Frontal cortex (tissue), 4 donors: ENCODE results near the gene CALB2. TPM values are rescaled to one million over a fixed set of nuclear protein-coding genes. Genes with fewer than 3 reads are reported as not detected.
"Not testable (repeated sequence)": the region's sequence is repeated elsewhere in the genome, so short reads cannot be mapped to it uniquely, and the experiment has no call there.

Experiments
- DNase-seq, 2 donors: peaks; one replicate each; pipeline ENCODE4 v3.0.0; 2012; ENCODE audit warnings: low spot score in 2 of 2
- FAIRE-seq: peaks from 2 replicates; lab custom pipeline; 2012; peaks lifted over from hg19 to GRCh38; lab: Jason Lieb, UNC
- total RNA-seq: library from RNA; depleted of rRNA; stranded (reverse); fragments of >200 nt; gene quantifications from one replicate; pipeline ENCODE4 v1.2.3, GENCODE V29; 2014
- donor health status: control.
- donor health status: control.
- donor health status: control.

CALB2 gene
- 19.2 TPM for total RNA-seq

GRCh38 chr16:71358464-71358998 is at the start of gene CALB2:
Gene CALB2 (plus strand): TSS chr16:71358723. CDS start chr16:71358793, 70 bp downstream.
- peak; percentile 69 to 84 for DNase-seq
- FAIRE-seq, result no peak

GRCh38 chr16:71311553-71312158 is 46.9 kb upstream of the CALB2 start:
- FAIRE-seq (no peak), DNase-seq (no peak)

GRCh38 chr16:71313591-71313990 is 44.9 kb upstream of the CALB2 start:
- not testable (repeated sequence) for DNase-seq, FAIRE-seq

DNA sequence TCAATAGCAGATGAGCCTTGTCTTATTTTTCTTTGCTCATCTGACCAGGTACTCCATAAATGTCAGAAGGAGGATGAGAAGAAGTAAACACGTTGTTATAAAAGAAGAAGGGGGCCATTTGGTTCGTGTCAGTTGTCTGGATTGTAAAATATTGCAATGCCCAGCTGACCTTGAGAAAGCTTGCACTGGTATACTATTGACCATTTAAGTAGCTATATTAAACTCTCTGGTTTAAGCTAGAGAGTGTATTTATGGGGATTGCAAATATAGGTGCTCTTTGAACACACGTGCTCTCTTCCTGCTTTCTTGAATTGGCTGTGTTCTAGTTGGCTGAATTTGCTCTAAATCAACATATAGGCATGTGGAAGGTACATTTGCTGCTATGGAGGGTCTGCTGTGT is 43.3 kb upstream of the CALB2 start:
- DNase-seq (no peak), FAIRE-seq (no peak)

DNA sequence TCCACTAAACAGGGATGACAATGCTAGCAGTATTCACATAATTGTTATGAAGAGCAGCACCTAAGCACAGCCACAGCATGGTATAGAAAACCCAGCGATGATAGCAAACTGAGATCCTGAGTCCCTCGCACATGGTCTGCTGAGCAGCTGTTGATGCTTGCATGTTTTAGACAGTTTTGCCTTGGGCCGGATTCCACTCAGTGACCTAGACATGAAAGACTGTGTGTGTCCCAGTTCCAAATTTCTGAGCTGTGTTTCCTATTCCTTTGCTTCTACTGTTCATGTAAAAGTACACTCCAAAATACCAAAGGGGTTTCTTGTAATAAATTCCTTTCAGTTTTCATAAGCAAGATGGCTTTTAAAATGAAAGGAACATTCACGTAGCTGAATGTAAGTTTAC is 38.5 kb upstream of the CALB2 start:
- no peak for FAIRE-seq
- DNase-seq, result no peak

DNA sequence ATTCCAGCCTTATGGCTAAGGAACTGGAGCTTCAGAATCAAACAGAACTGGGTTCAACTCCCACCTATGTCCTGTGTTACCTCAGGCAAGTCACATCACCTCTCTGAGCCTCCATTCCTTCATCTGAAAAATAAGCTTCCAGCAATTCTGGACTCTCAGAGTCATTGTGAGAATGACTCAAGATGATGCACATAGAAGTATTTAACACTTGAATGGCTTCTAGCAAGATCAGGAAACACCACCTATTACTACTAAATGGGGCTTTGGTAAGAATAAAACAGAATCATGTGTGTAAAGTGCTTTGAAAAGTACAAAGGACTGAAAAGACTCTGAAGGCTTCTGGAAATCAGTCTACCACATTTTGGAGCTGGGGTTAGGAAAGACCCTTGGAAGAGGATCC is 30.8 kb upstream of the CALB2 start:
- DNase-seq (no peak), FAIRE-seq (no peak)

DNA sequence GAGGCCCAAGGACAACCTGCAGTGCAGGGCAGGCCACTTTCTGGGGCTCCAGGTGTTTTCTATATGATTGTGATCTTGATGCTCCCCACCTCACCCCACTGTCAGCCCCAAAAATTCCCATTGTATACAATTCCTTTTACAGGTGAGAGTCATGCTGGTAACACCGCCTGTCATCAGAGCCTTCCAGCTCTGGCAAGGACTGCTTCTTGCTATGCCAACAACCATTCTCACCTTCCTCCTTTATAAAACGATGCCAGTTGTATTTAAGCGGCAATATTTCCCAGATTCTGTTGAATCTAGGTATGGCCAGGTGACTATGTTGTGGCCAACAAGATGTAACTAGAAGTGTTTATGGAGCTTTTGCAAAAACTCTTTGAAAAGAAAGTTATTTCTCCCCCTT is 30.4 kb upstream of the CALB2 start:
- DNase-seq (no peak), FAIRE-seq (no peak)

- no peak for FAIRE-seq
- DNase-seq, result no peak
Observed at GRCh38 chr16:71337631-71338030, 20.9 kb upstream of the CALB2 start.

- FAIRE-seq, result no peak
- no peak for DNase-seq
Observed at GRCh38 chr16:71338193-71338592, 20.3 kb upstream of the CALB2 start.

DNA sequence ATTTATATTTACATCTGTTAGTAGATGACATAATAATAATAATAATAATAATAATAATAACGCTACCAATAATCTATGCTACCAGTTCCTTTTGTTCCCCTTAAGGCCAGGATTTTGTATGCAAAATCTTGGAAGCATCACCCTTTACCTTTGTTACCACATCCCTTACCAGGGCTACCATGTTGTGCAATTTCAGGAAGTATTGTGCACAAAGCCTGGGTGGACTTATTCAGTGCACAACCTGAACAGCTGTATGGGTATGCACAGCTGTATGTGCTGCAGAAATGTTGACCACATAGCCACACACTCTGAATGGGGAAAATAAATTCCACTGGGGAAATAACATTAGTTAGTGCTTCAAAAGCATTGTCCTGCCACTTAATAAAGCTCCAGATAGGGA is 19.9 kb upstream of the CALB2 start:
- no peak for FAIRE-seq
- no peak for DNase-seq

DNA sequence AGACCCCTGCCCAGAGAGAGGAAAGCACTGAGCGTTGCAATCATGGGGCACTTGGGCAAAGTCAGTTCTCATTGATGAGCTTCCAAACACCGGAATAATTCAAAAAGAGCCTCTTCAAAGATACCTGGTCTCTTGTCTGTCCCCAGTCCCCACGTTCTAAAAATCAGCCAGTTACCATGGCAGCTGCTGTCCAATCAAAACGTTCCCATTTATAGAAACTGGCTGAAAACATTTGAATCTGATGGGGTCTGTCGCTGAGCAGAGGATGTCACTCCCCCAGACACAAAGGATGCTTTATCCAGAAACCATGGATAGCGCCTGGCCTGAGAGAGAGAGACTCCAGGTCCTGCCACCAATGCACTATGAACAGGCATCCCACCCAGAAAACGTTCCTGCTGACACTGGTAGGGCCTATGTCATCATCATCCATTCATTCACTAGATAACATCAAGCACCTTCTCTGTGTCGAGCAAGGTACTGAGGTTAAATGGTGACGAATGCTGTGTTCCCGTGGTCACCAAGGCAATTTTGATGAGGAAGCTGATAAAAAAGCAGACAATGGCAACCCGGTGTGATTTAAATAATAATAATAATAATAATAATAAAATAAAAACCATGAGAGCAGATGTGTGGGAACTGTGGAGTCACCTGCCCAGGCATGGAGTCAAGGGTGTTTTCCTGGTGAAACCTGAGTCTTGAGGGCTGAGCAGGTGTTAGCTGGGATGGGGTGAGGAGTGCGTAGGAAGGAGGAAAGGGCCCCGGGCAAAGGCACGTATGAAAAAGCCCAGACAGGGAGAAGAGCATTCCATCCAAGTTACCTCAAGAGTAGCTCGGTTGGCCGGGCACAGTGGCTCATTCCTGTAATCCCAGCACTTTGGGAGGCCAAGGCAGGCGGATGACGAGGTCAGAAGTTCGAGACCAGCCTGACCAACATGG is 19.0 kb upstream of the CALB2 start:
- no peak for DNase-seq

GRCh38 chr16:71340406-71340805 is 18.1 kb upstream of the CALB2 start:
- FAIRE-seq, result no peak
- DNase-seq, result no peak

More for the DNA sequence above, 19.0 kb upstream of the CALB2 start:
- FAIRE-seq, result no peak

GRCh38 chr16:71341881-71342280 is 16.6 kb upstream of the CALB2 start:
- DNase-seq (no peak), FAIRE-seq (no peak)

DNA sequence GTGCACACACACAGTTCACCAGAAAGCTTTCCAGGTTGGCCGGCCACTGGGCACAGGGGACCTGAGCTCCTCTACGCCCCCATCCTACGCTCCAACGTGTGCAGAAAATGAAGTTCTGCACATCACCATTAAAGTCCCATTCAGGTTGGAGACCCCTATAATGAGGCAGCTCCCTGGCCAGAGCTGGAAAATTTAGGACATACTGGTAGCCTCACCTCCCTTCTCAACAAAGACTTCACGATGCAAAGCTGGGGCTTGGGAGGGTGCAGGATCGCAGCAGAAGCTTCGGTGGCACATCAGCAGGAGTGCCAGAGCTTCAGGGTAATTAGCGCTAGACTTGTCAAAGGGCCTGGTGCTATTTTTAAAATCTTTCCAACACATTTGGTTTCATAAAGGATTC is 15.4 kb upstream of the CALB2 start:
- DNase-seq (no peak), FAIRE-seq (no peak)

DNA sequence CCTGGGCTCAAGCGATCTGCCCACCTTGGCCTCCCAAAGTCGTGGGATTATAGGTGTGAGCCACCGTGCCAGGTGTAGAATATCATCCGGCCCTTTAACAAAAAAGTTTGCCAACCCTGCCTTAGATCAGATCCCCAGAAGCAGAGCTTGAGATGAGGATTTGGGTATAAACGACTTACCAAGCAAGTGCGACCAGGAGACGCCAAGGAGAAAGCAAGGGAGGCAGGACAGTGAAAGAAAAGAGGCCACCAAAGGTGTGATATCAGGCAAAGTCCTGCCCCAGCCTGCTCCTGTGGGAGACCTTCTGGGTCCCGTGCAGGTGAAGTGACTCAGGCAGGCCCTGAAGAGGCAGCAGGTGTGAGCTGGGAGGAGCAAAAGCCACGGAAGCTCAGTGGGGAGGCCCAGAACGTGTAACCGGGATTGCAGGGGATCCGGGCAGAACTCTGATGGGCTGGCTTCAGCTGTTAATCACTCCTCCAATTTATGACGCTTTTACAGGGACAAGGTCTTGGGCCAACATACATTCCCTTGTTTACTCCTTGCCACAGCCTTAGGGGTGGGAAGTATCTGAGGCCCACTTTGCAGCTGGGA is 14.1 kb upstream of the CALB2 start:
- DNase-seq (no peak), FAIRE-seq (no peak)

GRCh38 chr16:71345031-71345430 is 13.5 kb upstream of the CALB2 start:
- FAIRE-seq, result no peak

DNA sequence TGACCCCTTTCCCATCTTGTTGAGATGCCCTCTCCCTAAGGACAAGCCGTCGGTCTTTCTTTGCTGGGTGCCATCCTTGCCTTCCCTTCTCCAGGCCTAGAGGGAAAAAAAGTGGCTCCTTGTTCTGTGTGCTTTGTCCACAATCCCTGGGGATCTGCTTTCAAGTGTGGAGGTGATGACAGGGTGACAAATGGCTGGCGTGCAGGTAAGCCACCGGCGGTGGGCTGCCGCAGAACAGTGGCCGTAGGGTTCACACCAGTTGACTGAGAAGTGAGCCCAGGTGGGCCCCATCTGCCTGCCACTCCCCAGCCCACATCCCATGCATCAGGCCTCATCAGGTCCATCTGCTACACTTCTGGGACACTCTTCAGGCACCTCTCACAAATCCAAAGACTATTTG is 11.4 kb upstream of the CALB2 start:
- DNase-seq (no peak), FAIRE-seq (no peak)

More at GRCh38 chr16:71345031-71345430, 13.5 kb upstream of the CALB2 start:
- no peak for DNase-seq

DNA sequence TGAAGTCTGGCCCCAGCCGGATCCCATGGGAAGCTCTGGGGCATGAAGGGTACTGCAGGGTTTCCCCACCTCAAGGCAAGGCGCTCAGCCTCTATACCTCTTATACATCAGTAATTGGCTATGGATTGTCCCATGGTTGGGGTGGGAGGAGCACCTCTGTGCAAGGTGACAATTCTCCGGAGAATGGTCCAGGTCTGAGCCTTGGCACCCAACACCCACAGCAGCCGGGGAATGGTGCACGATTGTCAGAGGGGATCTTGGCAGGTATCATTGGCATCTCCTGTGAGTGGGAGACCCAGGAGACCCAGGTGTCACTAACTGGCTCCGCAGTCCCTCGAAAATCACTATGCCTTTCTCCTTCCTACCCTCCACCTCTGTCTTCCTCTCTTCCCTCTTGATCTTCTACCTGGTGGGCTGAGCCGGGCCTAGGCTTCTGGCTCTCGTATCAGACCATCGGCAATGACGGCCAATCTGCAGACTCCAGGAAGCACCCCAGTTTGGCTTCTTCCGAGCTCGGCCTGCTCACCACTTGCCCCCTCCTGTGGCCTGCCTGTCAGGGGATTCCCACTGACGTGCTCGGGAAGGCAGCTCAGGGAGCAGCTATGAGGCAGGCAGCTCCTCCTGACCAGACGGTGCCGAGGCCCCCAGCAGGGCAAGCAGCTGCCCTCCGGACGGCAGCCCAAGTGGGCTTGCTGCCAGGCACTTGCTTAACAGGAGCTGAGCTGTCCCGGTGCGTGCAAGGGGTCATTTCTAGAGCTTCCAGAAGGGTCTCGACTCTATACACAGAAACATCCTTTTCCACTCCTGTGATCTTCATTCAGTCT is 10.0 kb upstream of the CALB2 start:
- DNase-seq (no peak), FAIRE-seq (no peak)

DNA sequence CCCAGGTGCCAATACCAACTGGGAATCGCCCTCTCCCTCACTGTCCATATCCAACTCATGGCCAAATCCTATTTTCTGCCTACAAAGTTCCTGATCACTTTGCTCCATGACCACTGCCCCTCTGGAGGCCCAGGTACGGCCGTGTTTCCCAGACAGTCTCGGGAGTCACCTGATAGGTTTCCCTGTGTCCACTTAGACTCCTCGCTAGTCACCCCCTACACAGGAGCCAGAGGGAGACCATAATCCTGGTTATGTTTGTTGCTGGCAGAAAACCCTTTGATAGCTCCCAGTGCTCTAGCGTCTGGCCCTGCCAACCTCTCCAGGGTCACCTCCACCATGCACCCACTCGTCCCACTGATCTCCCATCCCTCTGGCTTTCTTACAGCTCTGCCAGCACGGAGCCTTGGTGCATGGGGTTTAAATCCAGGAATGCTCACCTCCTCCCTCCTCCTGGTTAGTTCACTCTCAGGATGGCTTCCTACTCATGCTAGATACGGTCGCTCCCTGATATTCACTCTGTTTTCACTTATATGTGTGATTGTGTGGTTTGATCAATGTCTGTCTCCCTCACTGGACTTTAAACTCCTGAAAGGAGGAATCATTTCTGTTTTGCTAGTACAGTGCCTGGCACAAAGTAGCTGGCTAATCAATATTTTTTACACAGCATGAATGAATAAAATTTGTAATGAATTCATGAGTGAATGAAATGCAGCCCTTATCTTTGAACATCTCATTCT is 7.5 kb upstream of the CALB2 start:
- FAIRE-seq, result no peak
- DNase-seq, result no peak
